ENCODE data around the gene INSM2. TPM values are rescaled to one million over a fixed set of nuclear protein-coding genes. Genes with fewer than 3 reads are reported as not detected.

Gene INSM2, protein sequence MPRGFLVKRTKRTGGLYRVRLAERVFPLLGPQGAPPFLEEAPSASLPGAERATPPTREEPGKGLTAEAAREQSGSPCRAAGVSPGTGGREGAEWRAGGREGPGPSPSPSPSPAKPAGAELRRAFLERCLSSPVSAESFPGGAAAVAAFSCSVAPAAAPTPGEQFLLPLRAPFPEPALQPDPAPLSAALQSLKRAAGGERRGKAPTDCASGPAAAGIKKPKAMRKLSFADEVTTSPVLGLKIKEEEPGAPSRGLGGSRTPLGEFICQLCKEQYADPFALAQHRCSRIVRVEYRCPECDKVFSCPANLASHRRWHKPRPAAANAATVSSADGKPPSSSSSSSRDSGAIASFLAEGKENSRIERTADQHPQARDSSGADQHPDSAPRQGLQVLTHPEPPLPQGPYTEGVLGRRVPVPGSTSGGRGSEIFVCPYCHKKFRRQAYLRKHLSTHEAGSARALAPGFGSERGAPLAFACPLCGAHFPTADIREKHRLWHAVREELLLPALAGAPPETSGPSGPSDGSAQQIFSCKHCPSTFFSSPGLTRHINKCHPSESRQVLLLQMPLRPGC
- not detected in 2 replicates for total RNA-seq

DNA sequence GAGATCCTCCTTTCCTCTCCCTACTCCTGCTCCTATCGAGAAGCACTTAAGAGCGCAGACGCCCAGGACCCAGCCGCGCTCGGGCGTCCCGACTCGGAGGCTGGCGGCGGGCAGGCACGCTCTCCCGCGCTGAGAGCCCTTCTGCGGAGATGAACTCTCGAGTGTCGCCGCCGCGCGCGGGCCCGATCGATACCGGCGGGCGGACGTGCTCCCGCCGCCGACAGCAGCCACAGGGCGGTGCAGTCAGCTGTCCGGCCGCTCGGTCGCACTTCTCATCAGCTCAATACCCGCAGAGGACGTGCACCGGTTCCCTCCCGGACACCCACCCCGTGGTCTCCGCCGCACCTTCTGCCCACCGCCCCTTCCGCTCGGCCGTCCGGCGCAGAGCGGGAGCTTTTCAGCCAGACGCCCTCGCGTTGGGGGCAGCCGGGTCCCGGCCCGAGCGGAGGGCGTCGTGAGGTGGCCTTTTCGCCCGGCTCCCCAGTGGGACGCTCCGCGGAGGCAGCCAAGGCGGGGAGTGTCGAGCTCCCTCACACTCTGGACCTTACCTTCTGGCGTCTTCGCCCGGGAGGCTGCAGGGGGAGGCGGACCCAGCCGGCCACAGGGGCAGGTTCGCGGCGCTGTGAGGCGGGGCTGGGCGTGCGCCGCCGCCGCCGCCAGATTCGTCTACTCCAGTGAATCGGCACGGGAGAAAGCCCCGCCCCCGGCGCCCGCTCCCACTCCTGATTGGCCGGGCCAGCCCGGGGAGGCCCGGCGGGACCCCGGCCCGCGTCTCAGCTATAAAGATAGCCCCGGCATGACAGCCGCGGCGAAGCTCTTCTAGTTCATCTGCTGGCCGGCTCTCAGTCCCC lies at the start of gene INSM2:
TSS of gene INSM2 (plus strand) at position 808 of the 851 bp plus-strand sequence. CDS start 89 bp downstream, outside the sequence.

Other genes with a start within 250 kb of the INSM2 start
- 197 and 211 TPM in 2 replicates for gene PSMA6, start 241.8 kb upstream of the INSM2 start, total RNA-seq
- 131 and 139 TPM in 2 replicates for gene NFKBIA, start 129.4 kb upstream of the INSM2 start, total RNA-seq

Measured in airway epithelial cell (primary cell).